Measurements from ENCODE around the gene ADCY10. TPM values are rescaled to one million over a fixed set of nuclear protein-coding genes. Genes with fewer than 3 reads are reported as not detected.
"Not testable (repeated sequence)": the region's sequence is repeated elsewhere in the genome, so short reads cannot be mapped to it uniquely, and the experiment has no call there.

ADCY10 gene
- total and polyA plus RNA-seq, 9 of the 15 experiments (the other 6 are each of a cell fraction or from before 2014, with no cell fraction given) = 0.08 to 0.86 (median 0.22) TPM

DNA sequence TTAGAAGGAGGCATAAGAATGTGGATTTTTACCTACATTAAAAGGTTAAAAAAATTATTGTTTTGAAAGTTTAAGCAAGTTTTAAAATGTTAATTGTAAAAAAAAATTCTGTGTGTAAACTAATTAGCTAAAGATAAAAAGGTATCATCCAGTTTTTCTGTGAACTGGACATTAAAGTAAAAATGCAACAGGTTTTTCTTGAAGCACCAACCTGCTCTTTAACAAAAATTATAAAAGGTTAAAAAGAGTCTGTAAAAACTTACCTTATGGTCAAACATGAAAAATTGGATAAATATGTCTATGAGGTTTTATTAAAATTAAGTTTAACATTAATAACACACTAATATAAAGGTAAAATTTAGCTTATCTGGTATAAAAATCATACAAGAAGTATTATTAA is 48.7 kb downstream of the ADCY10 start:
- BruUV-seq (replicated peaks); H3K4me2 ChIP-seq (ENCODE audit: insufficient read depth, low read length); DNase-seq (ENCODE audit: extremely low read depth in 1 of 4, low spot score in 3 of 4); H2AFZ ChIP-seq (ENCODE audit: low read depth, low read length); H3K9me1 ChIP-seq (ENCODE audit: control insufficient read depth, insufficient read depth, low read length); ATAC-seq; H3K36me3 ChIP-seq (ENCODE audit: control insufficient read depth, insufficient read depth, low read length); CTCF ChIA-PET (ENCODE audit: low intra/inter-chr PET ratio); H3K9me3 ChIP-seq (replicated peaks; ENCODE audit: control insufficient read depth, insufficient read depth, low read depth, low read length); H4K20me1 ChIP-seq (replicated peaks; ENCODE audit: control insufficient read depth, insufficient read depth, low read length); H3K27me3 ChIP-seq (ENCODE audit: control insufficient read depth in 2 of 2, insufficient read depth in 2 of 2, low read length in 2 of 2); in situ Hi-C loops (cut with MboI); FAIRE-seq: not testable (repeated sequence)
- H3K27ac ChIP-seq (ENCODE audit: extremely low read depth, low read depth, low read length) = peak overlapping the region; percentile 85; the same call in 2 of the 3 replicates
- intact Hi-C loops (cut with micrococcal nuclease) = loop anchor here (5.0 to 10.0 kb wide), 5 partner anchors 63 to 313 kb away; partner anchors contain the start of genes CREG1 and RCSD1
- H3K79me2 ChIP-seq (ENCODE audit: control insufficient read depth, insufficient read depth, low read length) = peaks cover 62% of the 10 kb centered on the region
- POLR2A ChIA-PET = interaction anchor here (1.2 to 1.7 kb wide), 5 partner anchors 13 to 216 kb away, joined by 3 to 8 read pairs (median 3); no protein-coding TSS in a partner anchor
- H3K4me3 ChIP-seq = peak overlapping the region; percentile 43; the same call in 1 of the 2 replicates
- peak overlapping the region in 1 of 2 experiments; percentile 75; a peak in 2 of 4 replicates for H3K9ac ChIP-seq (ENCODE audit: insufficient read depth in 1 of 2, low read depth in 2 of 2, low read length in 2 of 2)
- H3K4me1 ChIP-seq (replicated peaks in 1 of 2; ENCODE audit: control insufficient read depth in 2 of 2, insufficient read depth in 2 of 2, low read length in 2 of 2) = peaks cover 27 to 53% of the 10 kb centered on the region in 2 experiments
- 0 out of 2 replicates have a peak, but pooled peaks have one; percentile 6 for TF ChIP-seq ZNF175 (CRISPR knock-in tag; IDR thresholded peaks at IDR 0.05; ENCODE audit: low read depth)
- peak; percentile 82 for TF ChIP-seq POLR2H (tag; IDR thresholded peaks at IDR 0.05; ENCODE audit: low read depth)
- TF ChIP-seq, protein P1, sequence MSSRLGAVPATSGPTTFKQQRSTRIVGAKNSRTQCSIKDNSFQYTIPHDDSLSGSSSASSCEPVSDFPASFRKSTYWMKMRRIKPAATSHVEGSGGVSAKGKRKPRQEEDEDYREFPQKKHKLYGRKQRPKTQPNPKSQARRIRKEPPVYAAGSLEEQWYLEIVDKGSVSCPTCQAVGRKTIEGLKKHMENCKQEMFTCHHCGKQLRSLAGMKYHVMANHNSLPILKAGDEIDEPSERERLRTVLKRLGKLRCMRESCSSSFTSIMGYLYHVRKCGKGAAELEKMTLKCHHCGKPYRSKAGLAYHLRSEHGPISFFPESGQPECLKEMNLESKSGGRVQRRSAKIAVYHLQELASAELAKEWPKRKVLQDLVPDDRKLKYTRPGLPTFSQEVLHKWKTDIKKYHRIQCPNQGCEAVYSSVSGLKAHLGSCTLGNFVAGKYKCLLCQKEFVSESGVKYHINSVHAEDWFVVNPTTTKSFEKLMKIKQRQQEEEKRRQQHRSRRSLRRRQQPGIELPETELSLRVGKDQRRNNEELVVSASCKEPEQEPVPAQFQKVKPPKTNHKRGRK (tag; IDR thresholded peaks at IDR 0.05) = peak; percentile 76; the same call in 1 of the 2 replicates
